GM18511 (cell line): ENCODE data around the gene XK.
A peak's percentile ranks its signal among the peaks of the same experiment; 100 is the strongest.

Experiments used
- ATAC-seq: cut with Tn5 transposase; IDR thresholded peaks from one replicate; pipeline ENCODE4 v1.9.1; 2021; ENCODE audit warnings: mild to moderate bottlenecking, moderate library complexity; ENCODE audit not compliant: unreplicated experiment

The XK gene

GRCh38 chrX:37678574-37678973, 7.0 kb upstream of the XK start:
- no peak for ATAC-seq

GRCh38 chrX:37679230-37679629, 6.4 kb upstream of the XK start:
- ATAC-seq = no peak

- ATAC-seq = no peak
Measured at GRCh38 chrX:37679888-37680287, 5.7 kb upstream of the XK start.

GRCh38 chrX:37684426-37684825, 1.2 kb upstream of the XK start:
- no peak for ATAC-seq

GRCh38 chrX:37684973-37685372, 618 bp upstream of the XK start:
- no peak for ATAC-seq

- ATAC-seq = no peak
Measured at GRCh38 chrX:37686369-37686995, 891 bp downstream of the XK start.

GRCh38 chrX:37686996-37687395, 1.4 kb downstream of the XK start:
- ATAC-seq = no peak

GRCh38 chrX:37690119-37690518, 4.5 kb downstream of the XK start:
- ATAC-seq = no peak

- no peak for ATAC-seq
Measured at GRCh38 chrX:37692918-37693317, 7.3 kb downstream of the XK start.

- no peak for ATAC-seq
Measured at GRCh38 chrX:37697169-37697760, 11.7 kb downstream of the XK start.

GRCh38 chrX:37701588-37701987, 16.0 kb downstream of the XK start:
- ATAC-seq = no peak

- no peak for ATAC-seq
Measured at GRCh38 chrX:37711991-37712390, 26.4 kb downstream of the XK start.

GRCh38 chrX:37712458-37712857, 26.9 kb downstream of the XK start:
- ATAC-seq = peak; percentile 63

- no peak for ATAC-seq
Measured at GRCh38 chrX:37714479-37714878, 28.9 kb downstream of the XK start.

- ATAC-seq = no peak
Measured at GRCh38 chrX:37716602-37717001, 31.0 kb downstream of the XK start.

- no peak for ATAC-seq
Measured at GRCh38 chrX:37717708-37718107, 32.1 kb downstream of the XK start.

GRCh38 chrX:37722595-37722994, 37.0 kb downstream of the XK start:
- no peak for ATAC-seq

GRCh38 chrX:37726346-37726745, 40.8 kb downstream of the XK start:
- no peak for ATAC-seq

GRCh38 chrX:37745354-37745753, 59.8 kb downstream of the XK start:
- peak; percentile 58 for ATAC-seq

GRCh38 chrX:37745835-37746217, 60.2 kb downstream of the XK start:
- peak; percentile 38 for ATAC-seq

- ATAC-seq = peak; percentile 92
Measured at GRCh38 chrX:37746218-37746941, 60.8 kb downstream of the XK start.

GRCh38 chrX:37746951-37747350, 61.4 kb downstream of the XK start:
- ATAC-seq = peak; percentile 1
